IPS-18c (cell line): ENCODE data around the gene PACRGL.

Source experiments
- H3K4me3 ChIP-seq: 2 replicates; pipeline ENCODE4 v1.7.0; 2013; ENCODE audit warnings: low read depth, mild to moderate bottlenecking, low read length, moderate library complexity; ENCODE audit not compliant: insufficient read depth
- H3K9me3 ChIP-seq: one replicate; pipeline ENCODE4 v1.6.1; 2013; ENCODE audit warnings: mild to moderate bottlenecking, low read length, moderate library complexity; ENCODE audit not compliant: control insufficient read depth, insufficient read depth

Gene PACRGL

DNA sequence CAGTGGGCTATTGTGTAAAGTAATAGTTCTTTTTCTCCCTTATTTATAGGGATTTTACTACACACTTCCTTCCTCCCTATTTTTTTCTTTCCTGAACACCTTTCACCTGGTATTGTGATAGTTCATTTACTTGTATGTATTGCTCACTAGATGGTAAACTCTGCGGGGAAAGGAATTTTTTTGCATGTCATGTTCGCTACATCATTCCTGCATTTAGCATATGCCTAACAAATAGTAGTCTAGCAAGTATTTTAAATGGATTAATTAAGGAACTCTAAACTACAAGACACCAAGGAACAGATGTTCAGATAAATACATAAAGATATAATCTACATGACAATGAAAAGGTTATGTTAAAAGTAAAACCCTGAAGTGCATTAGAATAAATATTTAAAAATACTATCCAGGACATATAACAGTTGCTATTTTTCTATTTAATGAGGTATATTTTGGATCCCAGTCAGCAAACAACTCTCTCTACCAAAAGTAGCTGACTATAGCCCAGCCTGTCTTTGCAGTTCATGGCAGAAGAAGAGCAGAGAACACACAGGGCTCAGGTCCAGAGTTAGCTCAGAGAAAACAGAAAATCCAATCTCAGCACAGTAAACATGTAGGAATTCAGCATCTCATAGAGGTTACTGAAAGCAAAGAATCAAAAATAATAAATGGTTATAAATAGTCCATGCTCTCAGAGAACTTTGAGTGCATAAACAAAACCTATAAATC is 87.8 kb downstream of the PACRGL start:
- no peaks in the 10 kb centered on the region for H3K9me3 ChIP-seq
- H3K4me3 ChIP-seq = no peak overlapping the region
